T-helper 1 cell treated with Interleukin-12 subunit alpha and Interleukin-12 subunit beta and Interleukin-4 antibody, amounts not matched to agents 30 μg/mL and 1 μg/mL, for 36 hours (primary cell): ENCODE measurements around the gene RYR2.

ENCODE experiments used
- H3K27ac Mint-ChIP-seq: one replicate; pipeline ENCODE4 v1.8.0; 2021; ENCODE audit warnings: mild to moderate bottlenecking, mixed read lengths
- H3K27me3 Mint-ChIP-seq: one replicate; pipeline ENCODE4 v1.8.0; 2021; ENCODE audit warnings: low read depth, mixed read lengths
- H3K36me3 Mint-ChIP-seq: one replicate; pipeline ENCODE4 v1.8.0; 2021; ENCODE audit warnings: low read depth, mixed read lengths
- H3K4me1 Mint-ChIP-seq: one replicate; pipeline ENCODE4 v1.8.0; 2021; ENCODE audit warnings: low read depth, mixed read lengths
- H3K4me3 Mint-ChIP-seq: one replicate; pipeline ENCODE4 v1.8.0; 2021; ENCODE audit warnings: mild to moderate bottlenecking, moderate library complexity, mixed read lengths
- H3K9me3 Mint-ChIP-seq: one replicate; pipeline ENCODE4 v1.8.0; 2021; ENCODE audit warnings: mixed read lengths

The RYR2 gene

GRCh38 chr1:237287876-237288521 is 246.0 kb downstream of the RYR2 start:
- H3K27me3 Mint-ChIP-seq = no peaks in the 10 kb centered on the region
- no peak overlapping the region for H3K27ac Mint-ChIP-seq
- H3K4me3 Mint-ChIP-seq = no peak overlapping the region
- H3K9me3 Mint-ChIP-seq = no peaks in the 10 kb centered on the region
- no peaks in the 10 kb centered on the region for H3K36me3 Mint-ChIP-seq
- no peaks in the 10 kb centered on the region for H3K4me1 Mint-ChIP-seq

GRCh38 chr1:237293804-237294203 is 251.8 kb downstream of the RYR2 start:
- Mint-ChIP-seq H3K27ac (no peak overlapping the region), H3K4me1 (no peaks in the 10 kb centered on the region), H3K27me3 (no peaks in the 10 kb centered on the region), H3K4me3 (no peak overlapping the region), H3K9me3 (no peaks in the 10 kb centered on the region), H3K36me3 (no peaks in the 10 kb centered on the region)

GRCh38 chr1:237296861-237297260 is 254.9 kb downstream of the RYR2 start:
- Mint-ChIP-seq H3K27me3 (no peaks in the 10 kb centered on the region), H3K9me3 (no peaks in the 10 kb centered on the region), H3K4me1 (no peaks in the 10 kb centered on the region), H3K27ac (no peak overlapping the region), H3K4me3 (no peak overlapping the region), H3K36me3 (no peaks in the 10 kb centered on the region)

GRCh38 chr1:237300642-237301041 is 258.7 kb downstream of the RYR2 start:
- Mint-ChIP-seq H3K27ac (no peak overlapping the region), H3K4me1 (no peaks in the 10 kb centered on the region), H3K36me3 (no peaks in the 10 kb centered on the region), H3K27me3 (no peaks in the 10 kb centered on the region), H3K9me3 (no peaks in the 10 kb centered on the region), H3K4me3 (no peak overlapping the region)

- Mint-ChIP-seq H3K9me3 (no peaks in the 10 kb centered on the region), H3K36me3 (no peaks in the 10 kb centered on the region), H3K4me1 (no peaks in the 10 kb centered on the region), H3K27ac (no peak overlapping the region), H3K4me3 (no peak overlapping the region), H3K27me3 (no peaks in the 10 kb centered on the region)
These were observed 261.9 kb downstream of the RYR2 start for GRCh38 chr1:237303929-237304328.

GRCh38 chr1:237306726-237307125 is 264.7 kb downstream of the RYR2 start:
- Mint-ChIP-seq H3K27ac (no peak overlapping the region), H3K9me3 (no peaks in the 10 kb centered on the region), H3K4me3 (no peak overlapping the region), H3K4me1 (no peaks in the 10 kb centered on the region), H3K27me3 (no peaks in the 10 kb centered on the region), H3K36me3 (no peaks in the 10 kb centered on the region)

- no peak overlapping the region for H3K4me3 Mint-ChIP-seq
- no peaks in the 10 kb centered on the region for H3K36me3 Mint-ChIP-seq
- no peak overlapping the region for H3K27ac Mint-ChIP-seq
- no peaks in the 10 kb centered on the region for H3K4me1 Mint-ChIP-seq
- H3K9me3 Mint-ChIP-seq = no peaks in the 10 kb centered on the region
- no peaks in the 10 kb centered on the region for H3K27me3 Mint-ChIP-seq
These were observed 267.7 kb downstream of the RYR2 start for GRCh38 chr1:237309595-237310118.

GRCh38 chr1:237316352-237316751 is 274.4 kb downstream of the RYR2 start:
- H3K4me3 Mint-ChIP-seq = no peak overlapping the region
- no peak overlapping the region for H3K27ac Mint-ChIP-seq
- H3K4me1 Mint-ChIP-seq = no peaks in the 10 kb centered on the region
- H3K9me3 Mint-ChIP-seq = no peaks in the 10 kb centered on the region
- no peaks in the 10 kb centered on the region for H3K36me3 Mint-ChIP-seq
- H3K27me3 Mint-ChIP-seq = no peaks in the 10 kb centered on the region

GRCh38 chr1:237318748-237319147 is 276.8 kb downstream of the RYR2 start:
- no peaks in the 10 kb centered on the region for H3K4me1 Mint-ChIP-seq
- H3K27me3 Mint-ChIP-seq = no peaks in the 10 kb centered on the region
- no peak overlapping the region for H3K27ac Mint-ChIP-seq
- no peaks in the 10 kb centered on the region for H3K36me3 Mint-ChIP-seq
- H3K4me3 Mint-ChIP-seq = no peak overlapping the region
- H3K9me3 Mint-ChIP-seq = no peaks in the 10 kb centered on the region

GRCh38 chr1:237320890-237321289 is 278.9 kb downstream of the RYR2 start:
- H3K4me3 Mint-ChIP-seq = no peak overlapping the region
- H3K27ac Mint-ChIP-seq = no peak overlapping the region
- no peaks in the 10 kb centered on the region for H3K9me3 Mint-ChIP-seq
- no peaks in the 10 kb centered on the region for H3K36me3 Mint-ChIP-seq
- H3K4me1 Mint-ChIP-seq = no peaks in the 10 kb centered on the region
- H3K27me3 Mint-ChIP-seq = no peaks in the 10 kb centered on the region

- no peaks in the 10 kb centered on the region for H3K27me3 Mint-ChIP-seq
- H3K27ac Mint-ChIP-seq = no peak overlapping the region
- H3K4me1 Mint-ChIP-seq = no peaks in the 10 kb centered on the region
- H3K4me3 Mint-ChIP-seq = no peak overlapping the region
- H3K36me3 Mint-ChIP-seq = no peaks in the 10 kb centered on the region
- H3K9me3 Mint-ChIP-seq = no peaks in the 10 kb centered on the region
These were observed 282.2 kb downstream of the RYR2 start for GRCh38 chr1:237324226-237324625.

GRCh38 chr1:237327061-237327460 is 285.1 kb downstream of the RYR2 start:
- no peak overlapping the region for H3K4me3 Mint-ChIP-seq
- no peaks in the 10 kb centered on the region for H3K27me3 Mint-ChIP-seq
- H3K27ac Mint-ChIP-seq = no peak overlapping the region
- no peaks in the 10 kb centered on the region for H3K9me3 Mint-ChIP-seq
- H3K4me1 Mint-ChIP-seq = no peaks in the 10 kb centered on the region
- H3K36me3 Mint-ChIP-seq = no peaks in the 10 kb centered on the region

- Mint-ChIP-seq H3K27ac (no peak overlapping the region), H3K27me3 (no peaks in the 10 kb centered on the region), H3K36me3 (no peaks in the 10 kb centered on the region), H3K4me3 (no peak overlapping the region), H3K9me3 (no peaks in the 10 kb centered on the region), H3K4me1 (no peaks in the 10 kb centered on the region)
These were observed 298.9 kb downstream of the RYR2 start for GRCh38 chr1:237340892-237341291.

- Mint-ChIP-seq H3K4me3 (no peak overlapping the region), H3K4me1 (no peaks in the 10 kb centered on the region), H3K9me3 (no peaks in the 10 kb centered on the region), H3K27ac (no peak overlapping the region), H3K36me3 (no peaks in the 10 kb centered on the region), H3K27me3 (no peaks in the 10 kb centered on the region)
These were observed 299.4 kb downstream of the RYR2 start for GRCh38 chr1:237341391-237341790.

- no peaks in the 10 kb centered on the region for H3K4me1 Mint-ChIP-seq
- no peaks in the 10 kb centered on the region for H3K36me3 Mint-ChIP-seq
- no peaks in the 10 kb centered on the region for H3K27me3 Mint-ChIP-seq
- H3K27ac Mint-ChIP-seq = no peak overlapping the region
- H3K4me3 Mint-ChIP-seq = no peak overlapping the region
- no peaks in the 10 kb centered on the region for H3K9me3 Mint-ChIP-seq
These were observed 300.7 kb downstream of the RYR2 start for GRCh38 chr1:237342730-237343129.

- no peaks in the 10 kb centered on the region for H3K4me1 Mint-ChIP-seq
- H3K9me3 Mint-ChIP-seq = no peaks in the 10 kb centered on the region
- no peak overlapping the region for H3K27ac Mint-ChIP-seq
- no peaks in the 10 kb centered on the region for H3K36me3 Mint-ChIP-seq
- H3K4me3 Mint-ChIP-seq = no peak overlapping the region
- H3K27me3 Mint-ChIP-seq = no peaks in the 10 kb centered on the region
These were observed 310.8 kb downstream of the RYR2 start for GRCh38 chr1:237352747-237353146.
